MCF 10A (cell line): ENCODE results near the gene HMBS. TPM values are rescaled to one million over a fixed set of nuclear protein-coding genes. Genes with fewer than 3 reads are reported as not detected.

Experiments
- BruUV-seq: library from RNA; stranded (reverse); fragments of 400-500 nt; replicated peaks from 2 replicates; lab custom pipeline; 2021; lab: Mats Ljungman, UMichigan
- CTCF ChIA-PET: fragments of 300-600 bp; sonication (Branson Sonifier 250); formaldehyde crosslinking; extraction: SDS; loops from one replicate; lab custom pipeline; 2021; ENCODE audit warnings: antibody characterized with exemption, inconsistent platforms; lab: Yijun Ruan, JAX
- POLR2A ChIA-PET: fragments of 300-600, 350-650 bp; sonication (Branson Sonifier 250); formaldehyde crosslinking; extraction: SDS; loops from one replicate; lab custom pipeline; 2020; ENCODE audit warnings: antibody characterized with exemption, inconsistent platforms; lab: Yijun Ruan, JAX
- DNase-seq: peaks from one replicate; pipeline ENCODE4 v3.0.0-alpha.2; 2018; ENCODE audit not compliant: unreplicated experiment
- H3K27ac Mint-ChIP-seq: one replicate; pipeline ENCODE4 v1.8.0; 2022; ENCODE audit warnings: mild to moderate bottlenecking, low read depth, mixed read lengths; ENCODE audit not compliant: unreplicated experiment
- H3K27me3 Mint-ChIP-seq: one replicate; pipeline ENCODE4 v1.8.0; 2022; ENCODE audit warnings: mixed read lengths; ENCODE audit not compliant: insufficient read depth, unreplicated experiment
- H3K36me3 Mint-ChIP-seq: one replicate; pipeline ENCODE4 v1.8.0; 2022; ENCODE audit warnings: mild to moderate bottlenecking, moderate library complexity, mixed read lengths; ENCODE audit not compliant: insufficient read depth, unreplicated experiment
- H3K4me1 Mint-ChIP-seq: one replicate; pipeline ENCODE4 v1.8.0; 2022; ENCODE audit warnings: mixed read lengths; ENCODE audit not compliant: insufficient read depth, unreplicated experiment
- H3K4me3 Mint-ChIP-seq: one replicate; pipeline ENCODE4 v1.8.0; 2022; ENCODE audit warnings: mild to moderate bottlenecking, moderate library complexity, mixed read lengths; ENCODE audit not compliant: unreplicated experiment
- H3K9me3 Mint-ChIP-seq: one replicate; pipeline ENCODE4 v1.8.0; 2022; ENCODE audit warnings: mixed read lengths; ENCODE audit not compliant: unreplicated experiment
- CTCF ChIP-seq: fragments of 200-600 bp; IDR thresholded peaks from one replicate; pipeline ENCODE4 v1.8.0; 2022; ENCODE audit warnings: antibody characterized with exemption, mild to moderate bottlenecking; ENCODE audit not compliant: unreplicated experiment
- intact Hi-C: fragments of 100-400 bp; cut with micrococcal nuclease; formaldehyde crosslinking; loops from 2 replicates; pipeline ENCODE4 v1.14.1; 2022
- total RNA-seq: library from RNA; stranded (reverse); gene quantifications from 2 replicates; pipeline ENCODE4 v1.2.3, GENCODE V29; 2022

The HMBS gene
- total RNA-seq, 1 experiment from 2014 or later = 51.3 TPM

GRCh38 chr11:119087747-119088241, 3.1 kb downstream of the HMBS start:
- no TSS peak for BruUV-seq
- Mint-ChIP-seq H3K9me3 (no peaks in the 10 kb centered on the region), H3K4me3 (no peak overlapping the region), H3K27ac (no peak overlapping the region), H3K36me3 (peaks cover 6% of the 10 kb centered on the region), H3K27me3 (no peaks in the 10 kb centered on the region), H3K4me1 (peaks cover 18% of the 10 kb centered on the region)
- intact Hi-C loops = no loop called here
- no peak for TF ChIP-seq CTCF
- no peak for DNase-seq
- CTCF ChIA-PET = interaction anchor here (0.7 kb wide), 1 partner anchor 10 kb away, joined by 3 read pairs; no protein-coding TSS in a partner anchor
- POLR2A ChIA-PET = interaction anchor here (1.0 kb wide), 1 partner anchor 72 kb away, joined by 3 read pairs; no protein-coding TSS in a partner anchor

- no peak for DNase-seq
- Mint-ChIP-seq H3K27me3 (no peaks in the 10 kb centered on the region), H3K27ac (no peak overlapping the region), H3K36me3 (peaks cover 5% of the 10 kb centered on the region), H3K9me3 (no peaks in the 10 kb centered on the region), H3K4me3 (no peak overlapping the region), H3K4me1 (peaks cover 21% of the 10 kb centered on the region)
- ChIA-PET CTCF (no interaction called here), POLR2A (no interaction called here)
- no peak for TF ChIP-seq CTCF
- intact Hi-C loops = no loop called here
- no TSS peak for BruUV-seq
These were observed 3.7 kb downstream of the HMBS start for GRCh38 chr11:119088406-119088805.

DNA sequence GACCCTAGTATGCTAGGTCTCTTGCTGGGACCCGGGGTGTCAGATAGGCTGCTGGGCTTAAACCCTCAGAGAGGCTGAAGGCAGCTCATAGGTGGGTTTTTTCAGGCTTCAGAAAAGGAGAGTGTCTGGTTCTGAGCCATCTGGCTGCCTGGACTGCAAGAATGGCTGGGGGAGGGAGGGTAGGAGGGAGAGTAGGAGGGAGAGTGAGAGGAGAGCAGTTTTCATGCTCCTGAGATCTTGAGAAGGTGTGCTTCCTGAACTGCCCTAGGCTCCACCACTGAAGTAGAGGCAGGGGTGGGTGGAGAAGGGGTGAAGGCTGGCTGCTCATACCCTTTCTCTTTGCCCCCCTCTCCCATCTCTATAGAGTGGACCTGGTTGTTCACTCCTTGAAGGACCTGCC, 4.6 kb downstream of the HMBS start:
- CTCF ChIA-PET = interaction anchor here (0.6 kb wide), 1 partner anchor 267 kb away, joined by 3 read pairs; no protein-coding TSS in a partner anchor
- H3K27ac Mint-ChIP-seq = no peak overlapping the region
- BruUV-seq = no TSS peak
- peaks cover 22% of the 10 kb centered on the region for H3K4me1 Mint-ChIP-seq
- no peaks in the 10 kb centered on the region for H3K9me3 Mint-ChIP-seq
- TF ChIP-seq CTCF = no peak
- H3K36me3 Mint-ChIP-seq = peaks cover 5% of the 10 kb centered on the region
- no peaks in the 10 kb centered on the region for H3K27me3 Mint-ChIP-seq
- POLR2A ChIA-PET = no interaction called here
- no peak for DNase-seq
- intact Hi-C loops = no loop called here
- no peak overlapping the region for H3K4me3 Mint-ChIP-seq

GRCh38 chr11:119091178-119091577, 6.5 kb downstream of the HMBS start:
- Mint-ChIP-seq H3K36me3 (peaks cover 20% of the 10 kb centered on the region), H3K9me3 (no peaks in the 10 kb centered on the region), H3K4me3 (no peak overlapping the region), H3K27ac (no peak overlapping the region), H3K27me3 (no peaks in the 10 kb centered on the region), H3K4me1 (peaks cover 21% of the 10 kb centered on the region)
- TF ChIP-seq CTCF = no peak
- no peak for DNase-seq
- CTCF ChIA-PET = interaction anchor here (0.6 to 1.2 kb wide), 2 partner anchors 115 to 349 kb away, joined by 4 read pairs; partner anchors contain the start of gene CBL
- POLR2A ChIA-PET = interaction anchor here (0.6 to 5.5 kb wide), 5 partner anchors 11 to 98 kb away, joined by 3 to 41 read pairs (median 3); partner anchors contain the start of genes C2CD2L, DPAGT1 and VPS11
- no TSS peak for BruUV-seq
- intact Hi-C loops = no loop called here
